ENCODE results near the gene TRIM5.

DNA sequence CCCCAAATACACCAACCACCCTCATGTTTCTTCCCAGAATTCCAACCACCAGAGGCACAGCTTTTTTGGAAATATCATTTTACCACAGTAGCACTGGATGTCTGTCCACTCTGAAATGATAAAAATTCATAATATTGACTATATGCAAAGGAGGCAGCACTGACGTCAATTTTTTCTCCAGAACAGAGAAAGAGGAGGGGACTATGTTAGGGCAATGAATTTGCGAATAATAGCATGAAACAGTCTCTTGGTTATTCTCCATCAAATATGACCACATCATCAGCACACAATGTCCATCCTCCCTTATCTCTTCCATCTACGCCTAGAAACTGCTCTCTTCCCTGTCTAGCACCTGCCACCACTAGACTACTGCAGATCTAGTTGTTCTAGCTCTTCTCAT, 38.7 kb downstream of the TRIM5 start:
- TF ChIP-seq CTCF (IDR thresholded peaks at IDR 0.05) (no peak), POLR2A (IDR thresholded peaks at IDR 0.05) (no peak)

All from esophagus squamous epithelium (tissue), 4 donors.